IMR-90 (cell line): Measurements from ENCODE around the gene DCAF10. TPM values are rescaled to one million over a fixed set of nuclear protein-coding genes. Genes with fewer than 3 reads are reported as not detected.

Source experiments
- ATAC-seq: fragments of 200-7000 bp; cut with Tn5 transposase; 2 replicates; pipeline ENCODE4 v1.9.1; 2020; ENCODE audit warnings: low read depth, mild to moderate bottlenecking, moderate library complexity
- BruUV-seq: library from RNA; stranded (reverse); fragments of 400-500 nt; replicated peaks from 2 replicates; lab custom pipeline; 2021; lab: Mats Ljungman, UMichigan
- CTCF ChIA-PET: fragments of 300-600 bp; formaldehyde crosslinking; extraction: SDS; loops from one replicate; lab custom pipeline; 2021; ENCODE audit warnings: antibody characterized with exemption; lab: Yijun Ruan, JAX
- POLR2A ChIA-PET: fragments of 300-600 bp; sonication (Branson Sonifier 250); formaldehyde crosslinking; loops from one replicate; lab custom pipeline; 2022; ENCODE audit warnings: antibody characterized with exemption; ENCODE audit not compliant: unreplicated experiment; lab: Charles Lee
- DNase-seq: peaks from one replicate; pipeline ENCODE4 v3.0.0; 2013
- H2AFZ ChIP-seq: replicated peaks from 2 replicates; pipeline ENCODE3; 2013; ENCODE audit warnings: low read length, mild to moderate bottlenecking; ENCODE audit not compliant: poor library complexity
- H2AK5ac ChIP-seq: 2 replicates; pipeline ENCODE4 v1.6.1; 2013; ENCODE audit warnings: low read depth, low read length, inconsistent platforms
- H2AK9ac ChIP-seq: replicated peaks from 2 replicates; pipeline ENCODE3; 2013; ENCODE audit warnings: mild to moderate bottlenecking, low read depth, low read length, moderate library complexity; ENCODE audit not compliant: poor library complexity
- H2BK120ac ChIP-seq: 2 replicates; pipeline ENCODE4 v1.6.1; 2013; ENCODE audit warnings: low read depth, low read length, inconsistent platforms
- H2BK15ac ChIP-seq: 3 replicates; pipeline ENCODE4 v1.6.1; 2013; ENCODE audit warnings: low read depth, low read length, inconsistent platforms
- H2BK20ac ChIP-seq: 2 replicates; pipeline ENCODE4 v1.6.1; 2013; ENCODE audit warnings: low read depth, mild to moderate bottlenecking, inconsistent platforms, low read length, moderate library complexity
- H2BK5ac ChIP-seq: 2 replicates; pipeline ENCODE4 v1.6.1; 2013; ENCODE audit warnings: mild to moderate bottlenecking, low read depth, low read length, inconsistent platforms; ENCODE audit not compliant: poor library complexity, severe bottlenecking
- H3K14ac ChIP-seq: replicated peaks from 2 replicates; pipeline ENCODE4 v1.6.1; 2013; ENCODE audit warnings: low read depth, low read length, inconsistent platforms
- H3K18ac ChIP-seq: 2 replicates; pipeline ENCODE4 v1.6.1; 2013; ENCODE audit warnings: low read depth, low read length, control low read depth
- H3K23ac ChIP-seq: 2 replicates; pipeline ENCODE4 v1.6.1; 2013; ENCODE audit warnings: low read depth, low read length, inconsistent platforms
- H3K27ac ChIP-seq: 2 replicates; pipeline ENCODE4 v1.5.1; 2013; ENCODE audit warnings: mild to moderate bottlenecking, control low read depth, low read length; ENCODE audit not compliant: insufficient read depth
- H3K27me3 ChIP-seq: 2 replicates; pipeline ENCODE4 v1.6.1; 2013; ENCODE audit warnings: low read length; ENCODE audit not compliant: control insufficient read depth, insufficient read depth
- H3K36me3 ChIP-seq: 2 replicates; pipeline ENCODE4 v1.6.1; 2013; ENCODE audit warnings: low read length, mixed read lengths; ENCODE audit not compliant: control insufficient read depth, insufficient read depth
- H3K4ac ChIP-seq: 2 replicates; pipeline ENCODE4 v1.6.1; 2013; ENCODE audit warnings: low read depth, low read length, inconsistent platforms
- H3K4me1 ChIP-seq: 2 replicates; pipeline ENCODE4 v1.6.1; 2013; ENCODE audit warnings: low read length, mixed read lengths; ENCODE audit not compliant: control insufficient read depth, insufficient read depth
- H3K4me2 ChIP-seq: 2 replicates; pipeline ENCODE4 v1.6.1; 2013; ENCODE audit warnings: low read depth, mild to moderate bottlenecking, control low read depth, low read length, moderate library complexity
- H3K4me3 ChIP-seq: 2 replicates; pipeline ENCODE4 v1.5.1; 2013; ENCODE audit warnings: low read depth, mild to moderate bottlenecking, control low read depth, low read length, moderate library complexity; ENCODE audit not compliant: insufficient read depth
- H3K56ac ChIP-seq: 2 replicates; pipeline ENCODE4 v1.6.1; 2013; ENCODE audit warnings: low read length, inconsistent platforms; ENCODE audit not compliant: insufficient read depth; ENCODE audit errors: extremely low read depth
- H3K79me1 ChIP-seq, 2 experiments: 2 replicates each; pipeline ENCODE4 v1.6.1; 2013; ENCODE audit warnings: low read length in 2 of 2, inconsistent platforms in 1 of 2, low read depth in 1 of 2
- H3K9ac ChIP-seq: 2 replicates; pipeline ENCODE4 v1.6.1; 2013; ENCODE audit warnings: low read depth, low read length, control low read depth
- H3K9me1 ChIP-seq: 2 replicates; pipeline ENCODE4 v1.6.1; 2013; ENCODE audit warnings: low read length, inconsistent platforms; ENCODE audit not compliant: insufficient read depth
- H3K9me3 ChIP-seq: 2 replicates; pipeline ENCODE4 v1.6.1; 2013; ENCODE audit warnings: low read length; ENCODE audit not compliant: control insufficient read depth, insufficient read depth
- H4K20me1 ChIP-seq: 2 replicates; pipeline ENCODE4 v1.6.1; 2013; ENCODE audit warnings: low read length, inconsistent platforms; ENCODE audit not compliant: insufficient read depth
- H4K5ac ChIP-seq: 2 replicates; pipeline ENCODE4 v1.6.1; 2013; ENCODE audit warnings: mild to moderate bottlenecking, low read depth, low read length, control low read depth
- H4K8ac ChIP-seq, 2 experiments: 2 replicates each; pipeline ENCODE4 v1.6.1; 2013; ENCODE audit warnings: low read depth in 2 of 2, low read length in 2 of 2, control low read depth in 1 of 2, inconsistent platforms in 1 of 2
- H4K91ac ChIP-seq: 2 replicates; pipeline ENCODE4 v1.6.1; 2013; ENCODE audit warnings: low read depth, low read length, inconsistent platforms; ENCODE audit not compliant: insufficient read depth
- BHLHE40 ChIP-seq: fragments of 150-350 bp; IDR thresholded peaks from 2 replicates; pipeline ENCODE4 v1.6.1; 2016; ENCODE audit warnings: mild to moderate bottlenecking, low read depth, low read length
- CEBPB ChIP-seq: IDR thresholded peaks from 2 replicates; pipeline ENCODE4 v1.6.1; 2012; ENCODE audit warnings: low read depth, low read length, improper control_type of control experiment
- CHD1 ChIP-seq: IDR thresholded peaks from 2 replicates; pipeline ENCODE4 v1.6.1; 2012; ENCODE audit warnings: low read depth, low read length, improper control_type of control experiment
- CTCF ChIP-seq: conservative IDR thresholded peaks from 2 replicates; pipeline ENCODE4 v1.5.1; 2012; ENCODE audit warnings: mild to moderate bottlenecking, low read depth, low read length, improper control_type of control experiment
- ELK1 ChIP-seq: fragments of 150-350 bp; IDR thresholded peaks from 2 replicates; pipeline ENCODE4 v1.6.1; 2016; ENCODE audit warnings: low read depth, mild to moderate bottlenecking, low read length, moderate library complexity, borderline replicate concordance
- FOS ChIP-seq: fragments of 150-350 bp; IDR thresholded peaks from 2 replicates; pipeline ENCODE4 v1.6.1; 2016; ENCODE audit warnings: low read depth, low read length
- MAFK ChIP-seq: IDR thresholded peaks from 2 replicates; pipeline ENCODE4 v1.6.1; 2012; ENCODE audit warnings: low read depth, low read length, improper control_type of control experiment
- MAZ ChIP-seq: IDR thresholded peaks from 2 replicates; pipeline ENCODE4 v1.6.1; 2012; ENCODE audit warnings: low read depth, mild to moderate bottlenecking, low read length, improper control_type of control experiment, moderate library complexity, borderline replicate concordance
- MXI1 ChIP-seq: IDR thresholded peaks from 2 replicates; pipeline ENCODE4 v1.6.1; 2012; ENCODE audit warnings: low read depth, mild to moderate bottlenecking, low read length, moderate library complexity, borderline replicate concordance
- NFE2L2 ChIP-seq: fragments of 150-350 bp; IDR thresholded peaks from 2 replicates; pipeline ENCODE4 v1.6.1; 2016; ENCODE audit warnings: low read depth, mild to moderate bottlenecking, low read length
- POLR2A ChIP-seq: IDR thresholded peaks from 2 replicates; pipeline ENCODE4 v1.6.1; 2012; ENCODE audit warnings: mild to moderate bottlenecking, low read depth, low read length
- RAD21 ChIP-seq: IDR thresholded peaks from 2 replicates; pipeline ENCODE4 v1.6.1; 2012; ENCODE audit warnings: low read length, improper control_type of control experiment
- RCOR1 ChIP-seq: IDR thresholded peaks from 2 replicates; pipeline ENCODE4 v1.6.1; 2012; ENCODE audit warnings: mild to moderate bottlenecking, low read length, improper control_type of control experiment; ENCODE audit not compliant: insufficient replicate concordance
- RFX5 ChIP-seq: IDR thresholded peaks from 2 replicates; pipeline ENCODE4 v1.8.0; 2012; ENCODE audit warnings: low read depth, mild to moderate bottlenecking, low read length, moderate library complexity
- SMC3 ChIP-seq: fragments of 150-350 bp; IDR thresholded peaks from 2 replicates; pipeline ENCODE4 v1.6.1; 2016; ENCODE audit warnings: low read depth, mild to moderate bottlenecking, antibody characterized with exemption, low read length, moderate library complexity
- WGBS, 2 experiments: methylation state at CpG; one replicate each; pipeline versions ENCODE4 v1.1.5 to v1.1.7; 2013; ENCODE audit warnings: missing lambda C conversion rate in 2 of 2; ENCODE audit not compliant: insufficient read length in 1 of 2; ENCODE audit errors: extremely low coverage in 2 of 2; 5-methylcytosine and 5-hydroxymethylcytosine counted together
- dilution Hi-C: fragments of 300-500 bp; cut with HindIII; formaldehyde crosslinking; loops from one replicate; pipeline ENCODE4 v1.14.3; 2018; ENCODE audit warnings: low sequenced_read_pairs; ENCODE audit not compliant: unreplicated experiment
- in situ Hi-C: fragments of 300-500 bp; cut with MboI; formaldehyde crosslinking; loops from 3 replicates; pipeline ENCODE4 v1.14.3; 2019; ENCODE audit warnings: low sequenced_read_pairs, inconsistent platforms, mixed read lengths
- intact Hi-C: fragments of 100-400 bp; cut with micrococcal nuclease; formaldehyde crosslinking; loops from 2 replicates; pipeline ENCODE4 v1.10.0; 2022
- polyA plus RNA-seq, 3 experiments: library from polyadenylated mRNA; depleted of rRNA; stranded (reverse); fragments of >200 nt; gene quantifications; 2 replicates each; pipeline ENCODE4 v1.2.3, GENCODE V29; 2012; ENCODE audit warnings: low replicate concordance in 1 of 3
- total RNA-seq: library from RNA; depleted of rRNA; stranded (reverse); fragments of >200 nt; gene quantifications from 2 replicates; pipeline ENCODE4 v1.2.3, GENCODE V29; 2012
- TF ChIP-seq, protein P1 (sequence below): fragments of 150-350 bp; IDR thresholded peaks from 2 replicates; pipeline ENCODE4 v1.6.1; 2017; ENCODE audit warnings: mild to moderate bottlenecking, antibody characterized with exemption, low read length, low read depth

The DCAF10 gene
- total and polyA plus RNA-seq, 2 of the 4 experiments (the other 2 are of a cell fraction): 17.1 to 19.4 TPM

- Histone ChIP-seq H2AFZ (no peak overlapping the region), H3K27ac (no peak overlapping the region), H3K4ac (no peak overlapping the region), H4K20me1 (no peaks in the 10 kb centered on the region), H2AK9ac (no peak overlapping the region), H3K27me3 (no peaks in the 10 kb centered on the region), H2BK20ac (no peak overlapping the region), H3K56ac (no peak overlapping the region), H4K8ac (no peak overlapping the region; a peak in 1 of 4 replicates), H3K23ac (no peak overlapping the region), H2BK15ac (no peak overlapping the region), H3K4me3 (no peak overlapping the region), H2BK5ac (no peak overlapping the region), H3K18ac (no peak overlapping the region), H3K9me3 (no peaks in the 10 kb centered on the region), H3K79me1 (peaks cover 2 to 17% of the 10 kb centered on the region in 2 experiments), H4K5ac (no peak overlapping the region), H4K91ac (no peak overlapping the region), H3K14ac (no peak overlapping the region), H3K4me1 (peaks cover 9% of the 10 kb centered on the region), H3K36me3 (no peaks in the 10 kb centered on the region), H3K9me1 (peaks cover 6% of the 10 kb centered on the region), H2BK120ac (no peak overlapping the region), H3K9ac (no peak overlapping the region), H3K4me2 (no peak overlapping the region), H2AK5ac (no peak overlapping the region)
- in situ Hi-C loops: loop anchor here (10.0 kb wide), 1 partner anchor 323 kb away; no protein-coding TSS in a partner anchor
- DNase-seq (no peak), ATAC-seq (no peak)
- intact Hi-C loops: no loop called here
- CTCF ChIA-PET: interaction anchor here (1.6 kb wide), 1 partner anchor 109 kb away, joined by 3 read pairs; no protein-coding TSS in a partner anchor
- POLR2A ChIA-PET: no interaction called here
- TF ChIP-seq SMC3 (no peak), BHLHE40 (no peak), MAFK (no peak), ELK1 (no peak), FOS (no peak), CHD1 (no peak), RAD21 (no peak), CTCF (no peak), MXI1 (no peak), CEBPB (no peak), NFE2L2 (no peak), RFX5 (no peak), RCOR1 (no peak), POLR2A (no peak), MAZ (no peak)
- TF ChIP-seq, protein P1, sequence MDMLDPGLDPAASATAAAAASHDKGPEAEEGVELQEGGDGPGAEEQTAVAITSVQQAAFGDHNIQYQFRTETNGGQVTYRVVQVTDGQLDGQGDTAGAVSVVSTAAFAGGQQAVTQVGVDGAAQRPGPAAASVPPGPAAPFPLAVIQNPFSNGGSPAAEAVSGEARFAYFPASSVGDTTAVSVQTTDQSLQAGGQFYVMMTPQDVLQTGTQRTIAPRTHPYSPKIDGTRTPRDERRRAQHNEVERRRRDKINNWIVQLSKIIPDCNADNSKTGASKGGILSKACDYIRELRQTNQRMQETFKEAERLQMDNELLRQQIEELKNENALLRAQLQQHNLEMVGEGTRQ: no peak
- 45% methylated on average over 1 of the region's 4 CpGs; no CpG with 5 or more reads in 1 of the 2 experiments for whole genome bisulfite sequencing, 2 experiments
- BruUV-seq: no TSS peak
- dilution Hi-C loops: loop anchor here (25.0 kb wide), 1 partner anchor 479 kb away; the partner anchor contains the start of gene ALDH1B1
These were observed 107.7 kb downstream of the DCAF10 start for GRCh38 chr9:37908283-37908682.
